HG03025 (cell line): Measurements from ENCODE around the gene CGNL1.

ENCODE experiments used
- ATAC-seq: cut with Tn5 transposase; IDR thresholded peaks from one replicate; pipeline ENCODE4 v1.9.1; 2021; ENCODE audit warnings: mild to moderate bottlenecking, moderate library complexity; ENCODE audit not compliant: unreplicated experiment, low FRiP score

Gene CGNL1

DNA sequence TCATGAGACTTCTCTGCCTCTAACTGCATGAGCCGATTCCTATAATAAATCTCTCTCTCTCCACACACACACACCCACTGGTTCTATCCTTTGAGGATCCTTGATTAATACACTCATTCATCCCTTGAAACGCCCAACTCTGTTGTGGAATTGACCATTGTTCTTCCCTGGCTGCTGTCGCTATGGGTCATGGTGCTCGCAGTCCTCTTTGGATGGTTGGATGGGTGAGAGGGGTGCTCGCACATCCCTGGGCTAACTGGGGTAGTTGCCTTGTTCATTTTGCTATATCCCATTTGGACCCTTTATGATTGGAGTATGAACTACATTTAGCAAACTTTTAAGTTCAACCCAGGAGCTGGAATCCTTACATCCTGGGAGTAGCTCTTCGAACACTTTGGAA lies 181.5 kb downstream of the CGNL1 start:
- ATAC-seq = no peak

- ATAC-seq = no peak
Observed at GRCh38 chr15:57559875-57560274, 183.6 kb downstream of the CGNL1 start.

DNA sequence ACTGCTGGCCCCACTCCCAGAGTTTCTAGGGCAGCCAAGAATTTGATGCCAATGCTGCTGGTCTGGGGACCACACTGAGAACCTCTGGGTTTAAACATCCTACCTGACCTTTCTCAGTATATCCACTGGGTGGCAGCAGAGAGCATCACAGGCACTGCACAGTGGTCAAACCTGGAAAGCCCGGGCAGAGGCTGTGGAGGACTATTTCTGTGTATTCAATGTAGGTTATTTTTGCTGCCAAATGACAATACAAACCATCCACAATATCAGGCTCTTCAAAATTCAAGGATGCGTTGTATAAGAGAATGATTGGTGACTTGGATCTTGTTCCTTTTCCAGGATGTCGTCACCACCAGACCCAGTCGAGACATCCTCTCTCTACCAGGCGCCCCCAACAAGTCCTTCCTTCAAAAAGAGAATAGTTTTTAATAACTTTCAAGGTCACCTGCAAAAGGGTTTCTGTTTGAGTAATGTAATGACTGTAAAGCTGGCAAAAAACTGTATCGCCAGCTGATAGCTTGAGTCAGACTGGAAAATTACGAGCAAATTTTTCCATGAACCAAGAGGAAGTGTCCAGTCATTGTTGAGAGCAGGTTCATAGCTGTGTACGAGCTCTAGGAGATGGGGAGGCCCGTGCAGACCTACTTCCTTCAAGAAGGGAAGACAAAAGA lies 184.9 kb downstream of the CGNL1 start:
- ATAC-seq = peak; percentile 87

GRCh38 chr15:57562196-57562769 lies 186.0 kb downstream of the CGNL1 start:
- ATAC-seq = no peak

DNA sequence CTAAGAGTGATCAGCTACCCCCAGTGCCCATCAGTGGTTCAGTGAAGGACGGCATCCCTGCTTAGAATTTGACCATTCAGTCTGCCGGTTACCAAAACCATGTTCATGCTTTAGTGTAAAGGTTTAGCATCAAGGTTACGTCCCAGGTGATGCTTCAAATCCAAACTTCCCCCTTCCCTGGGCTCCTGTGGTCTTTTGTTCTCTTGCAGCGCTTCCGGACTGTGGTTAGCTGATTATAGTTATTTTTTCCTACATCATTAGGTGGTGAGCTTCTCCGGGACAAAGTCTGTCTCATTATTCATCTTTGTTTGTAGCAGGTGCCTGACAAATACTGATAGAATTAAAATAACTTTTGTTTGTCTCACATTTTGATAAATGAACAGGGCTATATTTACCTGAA lies 187.1 kb downstream of the CGNL1 start:
- ATAC-seq = no peak

DNA sequence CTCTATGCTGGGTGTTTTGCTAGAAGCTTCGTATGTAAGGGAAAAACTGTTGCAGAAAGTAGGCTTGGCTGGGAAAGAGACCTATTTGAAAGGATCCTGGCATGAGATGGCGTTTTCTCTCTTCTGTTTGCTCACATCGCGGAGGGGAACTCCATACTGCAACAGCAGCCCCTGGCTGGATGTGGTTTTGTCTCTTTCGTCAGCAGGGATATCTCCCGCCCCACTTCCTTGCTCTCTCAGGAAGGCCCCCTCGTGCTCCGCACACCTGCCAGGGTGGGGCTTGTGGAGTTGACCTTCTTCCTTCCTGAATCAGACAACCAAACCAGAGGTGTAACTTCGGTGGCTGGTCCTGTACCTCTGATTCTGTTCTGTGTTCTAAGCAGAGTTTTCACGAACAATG lies 189.0 kb downstream of the CGNL1 start:
- no peak for ATAC-seq

DNA sequence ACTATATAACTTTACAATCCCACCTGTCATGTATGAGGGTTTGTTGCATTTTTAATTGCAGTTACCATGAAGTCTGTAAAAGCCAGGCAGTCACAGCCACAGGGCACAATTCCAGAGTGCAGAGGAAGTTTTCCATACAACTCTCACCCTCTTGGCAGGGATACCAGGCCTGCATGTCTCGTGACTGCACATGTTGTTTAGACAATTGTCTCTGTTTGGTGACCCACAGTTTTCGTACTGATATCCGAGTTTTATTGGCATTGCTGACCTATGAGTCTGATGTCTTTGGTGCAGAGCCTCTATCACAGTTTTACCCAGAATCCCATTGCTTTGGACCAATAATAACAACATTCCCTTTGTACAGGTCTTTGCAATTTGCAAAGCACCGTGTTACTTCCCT lies 190.5 kb downstream of the CGNL1 start:
- ATAC-seq = no peak

- ATAC-seq = no peak
Observed at GRCh38 chr15:57567891-57568290, 191.6 kb downstream of the CGNL1 start.

GRCh38 chr15:57568299-57568698 lies 192.0 kb downstream of the CGNL1 start:
- no peak for ATAC-seq

DNA sequence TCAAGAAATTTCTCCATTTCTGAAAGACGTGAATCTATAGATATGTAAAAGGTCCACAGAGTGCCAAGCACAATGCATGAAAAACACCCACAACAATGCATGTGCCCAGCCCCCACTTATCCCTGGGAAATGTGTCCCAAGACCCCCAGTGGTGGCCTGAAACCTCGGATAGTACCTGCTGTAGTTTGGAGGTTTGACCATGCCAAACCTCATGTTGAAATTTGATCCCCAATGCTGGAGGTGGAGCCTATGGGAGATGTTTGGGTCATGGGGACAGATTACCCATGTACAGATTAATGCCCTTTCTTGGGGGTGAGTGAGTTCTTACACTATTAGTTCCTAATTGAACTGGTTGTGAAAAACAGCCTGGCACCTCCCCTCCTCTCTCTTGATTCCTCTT lies 194.0 kb downstream of the CGNL1 start:
- no peak for ATAC-seq

DNA sequence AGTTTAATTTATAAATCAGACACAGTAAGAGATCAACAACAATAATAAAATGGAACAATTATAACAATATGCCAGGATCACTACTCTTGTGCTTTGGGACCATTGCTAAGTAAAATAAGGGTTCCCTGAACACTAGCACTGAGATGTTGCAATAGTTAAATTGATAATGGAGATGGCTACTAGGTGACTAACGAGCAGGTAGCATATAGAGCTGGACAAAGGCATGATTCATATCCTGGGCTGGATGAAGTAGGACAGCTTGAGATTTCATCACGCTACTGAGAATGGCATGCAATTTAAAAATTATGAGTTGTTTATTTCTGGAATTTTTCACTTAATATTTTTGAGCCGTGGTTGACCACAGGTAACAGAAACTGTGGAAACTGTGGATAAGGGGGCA lies 194.7 kb downstream of the CGNL1 start:
- no peak for ATAC-seq

- no peak for ATAC-seq
Observed at GRCh38 chr15:57571725-57572124, 195.4 kb downstream of the CGNL1 start.

DNA sequence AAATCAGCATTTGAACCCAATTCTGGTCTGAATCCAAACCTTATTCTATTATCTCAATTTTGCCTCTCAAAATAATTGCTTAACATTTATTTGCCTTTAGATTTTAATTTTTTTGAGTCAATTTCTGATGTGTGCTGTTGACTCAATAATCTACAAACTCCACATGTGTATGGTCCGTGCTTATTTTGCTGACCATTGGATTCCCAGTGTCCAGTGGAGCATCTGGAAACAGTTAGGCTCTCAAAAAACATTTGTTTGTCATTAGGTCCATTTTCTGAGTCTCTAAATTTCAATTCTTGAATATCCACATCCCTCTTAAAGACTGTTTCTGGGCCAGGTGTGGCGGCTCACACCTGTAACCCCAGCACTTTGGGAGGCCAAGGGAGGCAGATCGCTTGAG lies 196.2 kb downstream of the CGNL1 start:
- no peak for ATAC-seq

DNA sequence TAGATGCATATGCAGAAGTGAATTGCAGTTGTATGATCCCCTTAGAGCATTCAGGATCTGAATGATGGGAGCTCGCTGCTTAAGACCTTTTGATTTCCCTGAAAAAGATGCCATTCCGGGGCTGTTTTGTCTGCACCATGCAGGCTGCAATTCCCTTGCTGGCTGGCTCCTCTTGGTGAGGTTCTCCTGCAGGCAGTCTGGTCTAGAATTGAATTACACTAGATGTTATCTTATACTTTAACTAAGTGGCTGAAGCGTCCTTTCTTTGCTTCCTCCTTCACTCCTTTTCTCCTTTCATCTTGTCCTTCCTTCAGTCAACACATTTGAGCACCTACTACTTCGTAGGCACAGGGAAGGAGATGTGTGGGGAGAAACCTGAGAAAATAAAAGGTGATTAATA lies 196.8 kb downstream of the CGNL1 start:
- ATAC-seq = no peak

GRCh38 chr15:57575363-57575762 lies 199.1 kb downstream of the CGNL1 start:
- no peak for ATAC-seq

GRCh38 chr15:57578288-57578900 lies 202.1 kb downstream of the CGNL1 start:
- ATAC-seq = no peak

DNA sequence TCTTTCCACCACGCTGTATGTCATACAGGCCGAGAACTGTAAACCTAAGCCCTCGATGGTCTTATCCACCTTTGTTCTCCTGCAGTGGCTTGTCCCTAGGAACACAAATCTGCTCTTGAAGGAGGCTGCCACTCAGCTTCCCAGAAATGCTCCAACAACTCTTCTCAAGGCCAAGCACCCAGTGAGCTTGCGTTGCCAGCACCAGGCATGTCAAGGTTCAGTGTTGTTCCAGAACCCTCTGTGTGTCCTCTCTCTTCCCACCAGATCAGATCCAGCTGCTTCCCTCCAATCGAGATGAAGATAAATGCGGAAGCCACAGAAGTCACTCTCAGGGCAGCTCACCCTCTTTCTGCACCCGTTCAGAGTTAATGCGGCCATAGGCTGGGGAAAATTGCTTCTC lies 204.1 kb downstream of the CGNL1 start:
- ATAC-seq = no peak

GRCh38 chr15:57580866-57581265 lies 204.6 kb downstream of the CGNL1 start:
- ATAC-seq = no peak

DNA sequence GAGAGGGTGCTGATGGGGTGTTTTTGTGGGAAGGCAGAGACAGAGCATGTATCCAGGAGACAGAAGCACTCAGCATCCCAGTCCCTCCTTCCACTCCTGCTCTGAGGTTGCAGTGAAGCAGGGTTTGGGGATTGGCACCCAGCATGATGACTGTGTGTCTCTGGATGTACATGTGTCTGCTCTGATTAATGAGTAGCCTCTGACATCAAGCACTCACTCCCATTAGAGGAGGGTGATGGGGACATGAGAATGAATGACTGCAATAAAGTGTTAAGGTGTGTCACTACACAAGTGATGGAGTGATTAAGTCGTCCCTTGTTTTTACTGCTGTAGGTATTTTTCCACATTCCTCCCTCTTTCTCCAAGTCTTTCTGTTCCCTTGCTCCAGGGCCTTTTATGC lies 205.8 kb downstream of the CGNL1 start:
- ATAC-seq = no peak

- ATAC-seq = no peak
Observed at GRCh38 chr15:57583282-57583681, 207.0 kb downstream of the CGNL1 start.

- no peak for ATAC-seq
Observed at GRCh38 chr15:57583720-57584119, 207.4 kb downstream of the CGNL1 start.
